Right atrium auricular region (tissue), 2 donors: Measurements from ENCODE around the gene ADAR. TPM values are rescaled to one million over a fixed set of nuclear protein-coding genes. Genes with fewer than 3 reads are reported as not detected.
A peak's percentile ranks its signal among the peaks of the same experiment; 100 is the strongest.

Experiments
- DNase-seq: peaks from one replicate; pipeline ENCODE4 v3.0.0-alpha.2; 2019; ENCODE audit warnings: low spot score
- H3K27ac ChIP-seq, 2 donors: fragments of 200-600 bp; sonication (generic); 1 replicate in 1 of 2; 2 replicates in 1 of 2; pipeline ENCODE4 v1.5.1; 2016 to 2019
- H3K27me3 ChIP-seq, 2 donors: fragments of 200-600 bp; sonication (generic); one replicate each; pipeline versions ENCODE4 v1.5.1 to v1.6.0; 2017 to 2019
- H3K36me3 ChIP-seq: fragments of 200-600 bp; sonication (generic); one replicate; pipeline ENCODE4 v1.5.1; 2016
- H3K4me1 ChIP-seq, 2 donors: fragments of 200-600 bp; sonication (generic); one replicate each; pipeline versions ENCODE4 v1.5.1 to v1.6.0; 2017 to 2019
- H3K4me3 ChIP-seq, 2 donors: fragments of 200-600 bp; sonication (generic); 1 replicate in 1 of 2; 2 replicates in 1 of 2; pipeline ENCODE4 v1.5.1; 2017 to 2019; ENCODE audit warnings: mild to moderate bottlenecking in 1 of 2, moderate library complexity in 1 of 2
- H3K9me3 ChIP-seq, 2 donors: fragments of 200-600 bp; sonication (generic); one replicate each; pipeline ENCODE4 v1.5.1; 2019
- total RNA-seq, 2 donors: library from RNA; depleted of rRNA; stranded (reverse); fragments of >200 nt; gene quantifications; one replicate each; pipeline ENCODE4 v1.1.0, GENCODE V29; 2016
- TF ChIP-seq, protein P1 (sequence below), 2 donors: fragments of 200-600 bp; sonication (generic); IDR thresholded peaks; one replicate each; pipeline ENCODE4 v1.5.1; 2019; ENCODE audit warnings: antibody characterized with exemption in 2 of 2

Gene ADAR
- total RNA-seq, 2 donors from 2014 or later: 39.3 to 51.9 TPM

DNA sequence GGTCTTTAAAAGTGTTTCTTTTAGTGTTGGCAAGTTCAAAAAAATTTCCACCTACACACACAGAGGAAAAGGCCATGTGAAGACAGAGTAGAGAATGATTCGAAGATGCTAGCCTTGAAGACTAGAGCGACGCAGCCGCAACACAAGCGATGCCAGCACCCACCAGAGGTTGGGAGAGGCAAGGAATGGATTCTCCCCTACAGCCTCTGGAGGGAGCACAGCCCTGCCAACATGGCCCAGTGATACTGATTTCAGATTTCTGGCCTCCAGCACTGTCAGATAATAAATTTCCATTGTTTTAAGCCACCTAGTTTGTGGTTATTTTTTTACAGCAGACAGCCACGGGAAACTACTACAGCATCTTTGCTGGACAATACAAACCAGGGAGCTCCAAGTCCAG is 6.9 kb upstream of the ADAR start:
- DNase-seq: no peak
- TF ChIP-seq, protein P1, sequence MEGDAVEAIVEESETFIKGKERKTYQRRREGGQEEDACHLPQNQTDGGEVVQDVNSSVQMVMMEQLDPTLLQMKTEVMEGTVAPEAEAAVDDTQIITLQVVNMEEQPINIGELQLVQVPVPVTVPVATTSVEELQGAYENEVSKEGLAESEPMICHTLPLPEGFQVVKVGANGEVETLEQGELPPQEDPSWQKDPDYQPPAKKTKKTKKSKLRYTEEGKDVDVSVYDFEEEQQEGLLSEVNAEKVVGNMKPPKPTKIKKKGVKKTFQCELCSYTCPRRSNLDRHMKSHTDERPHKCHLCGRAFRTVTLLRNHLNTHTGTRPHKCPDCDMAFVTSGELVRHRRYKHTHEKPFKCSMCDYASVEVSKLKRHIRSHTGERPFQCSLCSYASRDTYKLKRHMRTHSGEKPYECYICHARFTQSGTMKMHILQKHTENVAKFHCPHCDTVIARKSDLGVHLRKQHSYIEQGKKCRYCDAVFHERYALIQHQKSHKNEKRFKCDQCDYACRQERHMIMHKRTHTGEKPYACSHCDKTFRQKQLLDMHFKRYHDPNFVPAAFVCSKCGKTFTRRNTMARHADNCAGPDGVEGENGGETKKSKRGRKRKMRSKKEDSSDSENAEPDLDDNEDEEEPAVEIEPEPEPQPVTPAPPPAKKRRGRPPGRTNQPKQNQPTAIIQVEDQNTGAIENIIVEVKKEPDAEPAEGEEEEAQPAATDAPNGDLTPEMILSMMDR (IDR thresholded peaks at IDR 0.05): no peak
- no peak overlapping the region for H3K27ac ChIP-seq
- H3K9me3 ChIP-seq: no peaks in the 10 kb centered on the region
- no peaks in the 10 kb centered on the region for H3K27me3 ChIP-seq
- H3K4me3 ChIP-seq: no peak overlapping the region
- H3K36me3 ChIP-seq: no peaks in the 10 kb centered on the region
- peaks cover 0 to 10% of the 10 kb centered on the region in 2 donors for H3K4me1 ChIP-seq

DNA sequence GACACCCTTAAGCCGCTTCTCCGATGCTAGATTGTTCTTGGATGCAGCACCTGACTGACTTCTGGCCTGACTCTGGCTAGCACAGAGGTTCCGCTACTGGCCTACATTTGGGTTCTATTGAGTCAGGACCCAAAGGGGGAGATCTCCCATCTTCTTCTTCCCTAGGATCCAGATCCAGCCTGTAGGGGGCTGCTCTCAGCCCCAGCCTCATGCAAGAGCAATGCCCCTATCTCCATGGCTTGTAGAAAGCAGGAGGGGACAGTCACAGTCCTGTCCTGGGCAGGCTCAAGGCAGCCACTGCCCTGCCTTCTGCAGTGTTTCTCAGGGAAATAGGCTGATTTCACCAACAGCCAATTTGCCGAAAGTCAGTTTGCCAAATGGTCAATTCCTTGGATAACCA is 6.3 kb upstream of the ADAR start:
- no peaks in the 10 kb centered on the region for H3K27me3 ChIP-seq
- H3K4me1 ChIP-seq: peaks cover 0 to 14% of the 10 kb centered on the region in 2 donors
- TF ChIP-seq, protein P1 (IDR thresholded peaks at IDR 0.05): no peak
- no peak for DNase-seq
- H3K9me3 ChIP-seq: no peaks in the 10 kb centered on the region
- no peak overlapping the region for H3K4me3 ChIP-seq
- no peaks in the 10 kb centered on the region for H3K36me3 ChIP-seq
- no peak overlapping the region for H3K27ac ChIP-seq

DNA sequence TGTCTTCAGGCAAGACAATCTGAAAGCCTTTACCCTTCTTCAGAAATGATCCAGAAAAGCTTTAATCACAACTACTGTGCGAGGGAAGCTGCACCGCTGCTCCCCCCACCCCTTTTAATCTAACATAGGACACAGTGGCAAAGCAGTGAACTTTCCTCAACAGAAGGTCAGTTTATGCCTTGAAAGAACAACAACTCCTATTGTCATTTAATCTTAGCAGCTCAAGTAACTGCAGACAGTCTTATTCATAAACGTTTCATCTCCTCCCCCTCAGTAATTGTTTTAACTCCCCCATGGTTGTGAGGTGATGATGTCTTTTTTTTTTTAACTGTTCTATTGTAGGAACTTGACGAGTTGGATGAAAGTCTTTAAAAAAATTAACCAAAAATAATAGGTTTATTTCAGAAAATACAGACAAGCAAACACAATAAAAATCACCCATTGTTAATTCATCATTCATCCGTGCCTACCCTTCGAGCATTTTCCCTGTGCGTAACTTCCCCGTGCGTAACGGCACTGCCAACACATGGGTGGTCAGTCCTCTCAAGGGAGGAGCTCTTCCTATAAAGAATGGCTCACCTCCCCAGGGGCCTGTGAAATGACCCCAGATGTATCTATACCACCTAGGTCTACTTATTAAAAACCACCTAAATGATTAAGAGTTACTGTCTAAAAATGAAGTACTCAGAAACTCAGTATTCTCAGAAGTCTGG is 3.3 kb upstream of the ADAR start:
- no peaks in the 10 kb centered on the region for H3K9me3 ChIP-seq
- peaks cover 0 to 23% of the 10 kb centered on the region in 2 donors for H3K4me1 ChIP-seq
- no peaks in the 10 kb centered on the region for H3K27me3 ChIP-seq
- no peak overlapping the region for H3K4me3 ChIP-seq
- H3K36me3 ChIP-seq: no peaks in the 10 kb centered on the region
- TF ChIP-seq, protein P1 (IDR thresholded peaks at IDR 0.05): no peak
- no peak overlapping the region for H3K27ac ChIP-seq
- DNase-seq: no peak

DNA sequence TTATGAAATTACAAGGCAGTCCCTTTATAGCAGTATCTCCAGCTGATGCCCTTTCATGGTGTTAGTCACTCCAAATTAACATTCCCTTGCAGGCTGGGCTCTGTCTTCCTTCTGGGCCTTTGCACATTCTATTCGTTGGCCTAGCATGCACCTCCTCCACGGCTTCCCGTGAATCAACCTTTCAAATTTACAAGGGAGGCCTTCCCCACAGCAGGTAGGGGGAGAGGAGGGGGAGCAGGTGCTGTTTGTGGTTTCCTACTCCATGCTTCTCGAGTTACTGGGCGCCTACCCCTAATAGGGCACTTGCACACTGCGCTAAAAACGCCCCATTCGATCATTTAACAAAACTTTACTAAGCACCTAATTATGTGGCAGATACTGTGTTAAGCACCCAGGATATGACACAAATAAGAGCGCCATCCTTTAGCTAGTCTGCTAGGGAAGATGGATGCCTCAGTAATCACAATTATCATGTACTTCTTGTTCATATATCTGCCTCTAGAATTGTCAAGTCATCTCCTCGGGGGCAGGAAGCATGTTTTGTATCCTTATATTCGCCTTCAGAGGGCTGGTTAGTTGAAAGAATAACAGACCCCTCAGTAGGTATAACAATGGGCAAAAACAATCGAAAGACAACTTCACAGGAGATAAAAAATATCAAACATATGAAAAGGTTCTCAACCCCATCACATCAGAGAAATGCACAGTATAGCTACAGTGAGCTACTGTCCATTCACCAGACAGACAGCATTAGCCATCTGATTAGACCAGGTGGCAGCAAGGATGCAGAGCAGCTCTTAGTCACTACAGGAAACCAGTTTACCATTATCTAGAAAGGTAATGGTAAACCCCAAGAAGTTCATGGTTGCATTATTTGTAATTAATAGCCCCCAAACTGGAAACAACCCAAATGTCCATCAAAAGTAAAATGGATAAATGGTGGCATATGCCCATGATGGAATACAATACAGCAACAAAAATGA is 1.7 kb upstream of the ADAR start:
- no peaks in the 10 kb centered on the region for H3K27me3 ChIP-seq
- H3K4me3 ChIP-seq: no peak overlapping the region
- peak overlapping the region; percentile 97 for H3K27ac ChIP-seq
- peaks cover 0 to 39% of the 10 kb centered on the region in 2 donors for H3K4me1 ChIP-seq
- no peak for DNase-seq
- no peaks in the 10 kb centered on the region for H3K36me3 ChIP-seq
- H3K9me3 ChIP-seq: no peaks in the 10 kb centered on the region
- TF ChIP-seq, protein P1 (IDR thresholded peaks at IDR 0.05): no peak

DNA sequence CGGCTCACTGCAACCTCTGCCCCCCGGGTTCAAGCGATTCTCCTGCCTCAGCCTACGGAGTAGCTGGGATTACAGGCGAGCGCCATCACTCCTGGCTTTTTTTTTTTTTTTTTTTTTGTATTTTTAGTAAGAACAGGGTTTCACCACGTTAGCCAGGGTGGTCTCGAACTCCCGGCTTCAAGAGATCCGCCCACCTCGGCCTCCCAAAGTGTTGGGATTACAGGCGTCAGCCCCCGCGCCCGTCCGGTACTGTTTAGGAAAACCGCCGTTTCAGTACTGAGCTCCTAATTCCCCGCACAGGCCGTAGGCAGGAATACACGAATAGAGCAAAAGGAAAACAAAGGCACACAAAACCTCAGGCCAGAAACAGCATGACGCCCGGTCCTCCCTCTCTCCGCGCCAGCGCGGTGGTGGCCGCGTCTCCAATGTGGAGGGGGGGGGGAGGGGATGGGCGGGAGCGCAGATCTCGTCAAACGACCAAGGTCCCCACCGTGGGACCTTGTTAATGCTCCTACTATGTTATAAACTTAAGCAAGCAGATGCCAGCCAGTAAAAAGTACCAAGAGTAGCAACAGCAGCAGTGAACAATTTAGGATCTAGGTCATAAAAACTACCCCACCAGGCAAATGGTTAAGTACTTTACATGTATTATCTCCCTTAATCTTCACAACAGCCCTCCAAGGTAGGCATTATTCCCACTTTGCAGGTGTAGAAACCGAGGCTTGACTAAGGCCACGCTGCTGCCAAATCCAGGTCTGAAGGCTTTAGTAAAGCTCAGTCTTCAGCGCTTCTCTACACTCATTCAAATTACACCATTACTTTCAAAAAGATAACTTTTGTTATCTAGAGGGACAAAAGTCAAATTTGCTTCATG is 648 bp upstream of the ADAR start:
- Histone ChIP-seq H3K9me3 (no peaks in the 10 kb centered on the region), H3K27ac (peak overlapping the region; percentile 97), H3K27me3 (no peaks in the 10 kb centered on the region), H3K4me3 (peak overlapping the region; percentile 90 to 91), H3K4me1 (peaks cover 0 to 50% of the 10 kb centered on the region in 2 donors), H3K36me3 (no peaks in the 10 kb centered on the region)
- no peak for DNase-seq
- TF ChIP-seq, protein P1 (IDR thresholded peaks at IDR 0.05): no peak
